Measurements from ENCODE around the gene ITFG1. TPM values are rescaled to one million over a fixed set of nuclear protein-coding genes. Genes with fewer than 3 reads are reported as not detected.
"Not testable (repeated sequence)": the region's sequence is repeated elsewhere in the genome, so short reads cannot be mapped to it uniquely, and the experiment has no call there.

ITFG1 gene
- polyA plus RNA-seq, 1 donor from 2014 or later, result 18.1 TPM

GRCh38 chr16:47236716-47237115, 224.1 kb downstream of the ITFG1 start:
- H3K9me3 Mint-ChIP-seq, result no peaks in the 10 kb centered on the region
- H3K27me3 Mint-ChIP-seq, result no peaks in the 10 kb centered on the region
- no peak overlapping the region for H3K4me3 Mint-ChIP-seq
- H3K27ac Mint-ChIP-seq, result no peak overlapping the region
- H3K4me1 Mint-ChIP-seq, result no peaks in the 10 kb centered on the region
- peaks cover 10% of the 10 kb centered on the region for H3K36me3 Mint-ChIP-seq

DNA sequence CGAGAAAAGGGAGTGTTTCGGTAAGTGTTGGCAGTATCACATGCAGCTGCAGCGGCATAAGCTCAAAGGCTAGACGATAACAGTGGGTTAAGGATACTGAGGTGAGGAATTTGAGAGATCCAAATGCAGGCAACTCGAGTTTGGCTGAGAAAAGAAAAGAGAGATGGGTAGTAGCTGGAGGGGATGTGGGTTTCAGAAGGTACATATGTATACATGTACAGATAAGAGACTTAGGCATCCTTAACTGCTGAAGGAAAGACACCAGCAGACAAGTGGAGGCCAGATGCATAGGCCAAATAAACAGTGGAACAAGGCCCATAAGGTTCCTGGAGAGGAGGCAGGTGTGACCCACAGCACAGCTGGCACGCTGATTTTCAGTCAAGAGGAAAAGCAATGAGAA, 230.6 kb downstream of the ITFG1 start:
- Mint-ChIP-seq H3K27ac (no peak overlapping the region), H3K4me3 (no peak overlapping the region), H3K36me3 (peaks cover 24% of the 10 kb centered on the region), H3K27me3 (no peaks in the 10 kb centered on the region), H3K9me3 (peaks cover 0 to 1% (median 1%) of the 10 kb centered on the region in 3 donors), H3K4me1 (no peaks in the 10 kb centered on the region)

DNA sequence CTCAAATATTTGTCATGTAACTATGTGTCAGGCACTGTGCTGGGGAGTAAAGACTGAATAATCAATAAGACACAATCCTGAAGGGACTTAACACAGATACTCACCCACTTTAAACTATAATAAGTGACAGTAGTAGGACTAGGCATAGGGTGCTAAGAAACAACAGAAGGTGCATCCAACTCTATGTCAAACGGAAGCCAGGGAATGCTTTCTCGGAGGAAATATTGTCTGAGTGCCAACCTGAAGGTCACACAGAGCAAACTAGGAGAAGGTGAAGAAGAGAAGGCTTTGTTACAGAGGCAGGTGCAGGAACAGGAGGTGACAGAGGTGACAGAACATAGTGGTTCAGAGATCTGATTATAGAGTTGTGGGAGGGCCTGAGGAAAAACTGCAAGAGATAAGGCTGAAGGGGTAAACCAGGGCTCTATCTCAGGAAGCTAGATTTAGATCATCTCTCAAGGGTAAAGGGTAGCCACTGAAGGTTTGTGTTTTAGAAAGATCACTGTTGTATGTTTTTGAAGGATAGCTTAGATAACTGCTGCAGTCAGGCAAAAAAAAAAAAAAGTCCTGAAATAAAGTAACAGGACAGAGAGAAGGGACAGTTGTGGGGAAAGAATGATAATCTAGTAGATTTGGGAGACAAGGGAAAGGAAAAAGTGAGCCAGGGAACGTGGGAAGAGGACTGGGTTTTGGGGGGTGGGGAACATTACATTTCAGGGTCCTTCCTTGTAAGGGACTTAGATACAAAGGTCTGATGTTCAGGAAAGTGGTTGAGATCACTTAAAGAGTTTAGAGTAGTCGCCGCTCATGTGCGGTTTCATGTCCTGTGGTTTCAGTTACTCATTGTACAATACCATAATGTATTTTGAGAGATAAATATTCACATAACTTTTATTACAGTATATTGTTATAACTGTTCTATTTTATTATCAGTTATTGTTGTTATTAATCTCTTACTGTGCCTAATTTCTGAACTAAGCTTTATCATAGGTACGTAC, 231.5 kb downstream of the ITFG1 start:
- Mint-ChIP-seq H3K4me1 (no peaks in the 10 kb centered on the region), H3K36me3 (peaks cover 24% of the 10 kb centered on the region), H3K4me3 (no peak overlapping the region), H3K27me3 (no peaks in the 10 kb centered on the region), H3K9me3 (peaks cover 1 to 7% (median 4%) of the 10 kb centered on the region in 3 donors), H3K27ac (no peak overlapping the region)

GRCh38 chr16:47228241-47228640, 232.6 kb downstream of the ITFG1 start:
- Mint-ChIP-seq H3K4me3 (no peak overlapping the region), H3K36me3 (peaks cover 25% of the 10 kb centered on the region), H3K27ac (no peak overlapping the region), H3K27me3 (no peaks in the 10 kb centered on the region), H3K9me3 (peaks cover 1 to 7% (median 4%) of the 10 kb centered on the region in 3 donors), H3K4me1 (no peaks in the 10 kb centered on the region)

GRCh38 chr16:47213761-47214440, 247.0 kb downstream of the ITFG1 start:
- H3K9me3 Mint-ChIP-seq, result no peaks in the 10 kb centered on the region
- H3K36me3 Mint-ChIP-seq, result peaks cover 32% of the 10 kb centered on the region
- H3K4me1 Mint-ChIP-seq, result no peaks in the 10 kb centered on the region
- no peak overlapping the region for H3K27ac Mint-ChIP-seq
- no peaks in the 10 kb centered on the region for H3K27me3 Mint-ChIP-seq
- no peak overlapping the region for H3K4me3 Mint-ChIP-seq

- H3K27ac Mint-ChIP-seq, result no peak overlapping the region
- H3K9me3 Mint-ChIP-seq, result no peaks in the 10 kb centered on the region
- H3K27me3 Mint-ChIP-seq, result no peaks in the 10 kb centered on the region
- H3K4me1 Mint-ChIP-seq, result no peaks in the 10 kb centered on the region
- no peak overlapping the region for H3K4me3 Mint-ChIP-seq
- peaks cover 20% of the 10 kb centered on the region for H3K36me3 Mint-ChIP-seq
Observed at GRCh38 chr16:47211218-47211617, 249.6 kb downstream of the ITFG1 start.

- H3K27ac Mint-ChIP-seq, result no peak overlapping the region
- no peak overlapping the region for H3K4me3 Mint-ChIP-seq
- no peaks in the 10 kb centered on the region for H3K27me3 Mint-ChIP-seq
- no peaks in the 10 kb centered on the region for H3K4me1 Mint-ChIP-seq
- H3K9me3 Mint-ChIP-seq, result no peaks in the 10 kb centered on the region
- peaks cover 12% of the 10 kb centered on the region for H3K36me3 Mint-ChIP-seq
Observed at GRCh38 chr16:47204736-47205504, 255.9 kb downstream of the ITFG1 start.

DNA sequence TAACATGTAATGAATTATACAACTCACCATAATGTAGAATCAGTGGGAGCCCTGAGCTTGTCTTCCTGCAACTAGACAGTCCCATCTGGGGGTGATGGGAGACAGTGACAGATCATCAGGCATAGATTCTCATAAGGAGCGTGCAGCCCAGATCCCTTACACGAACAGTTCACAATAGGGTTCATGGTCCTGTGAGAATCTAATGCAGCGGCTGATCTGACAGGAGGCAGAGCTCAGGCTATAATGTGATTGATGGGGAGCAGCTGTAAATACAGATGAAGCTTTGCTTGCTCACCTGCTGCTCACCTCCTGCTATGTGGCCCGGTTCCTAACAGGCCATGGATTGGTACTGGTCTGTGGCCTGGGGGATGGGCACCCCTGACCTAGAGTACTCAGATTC, 257.4 kb downstream of the ITFG1 start:
- not testable (repeated sequence) for H3K27ac Mint-ChIP-seq, H3K4me1 Mint-ChIP-seq
- H3K36me3 Mint-ChIP-seq, result peaks cover 13% of the 10 kb centered on the region

GRCh38 chr16:47198180-47198575, 262.7 kb downstream of the ITFG1 start:
- peaks cover 15% of the 10 kb centered on the region for H3K36me3 Mint-ChIP-seq
- no peaks in the 10 kb centered on the region for H3K27me3 Mint-ChIP-seq
- H3K4me1 Mint-ChIP-seq, result no peaks in the 10 kb centered on the region
- H3K27ac Mint-ChIP-seq, result no peak overlapping the region
- H3K4me3 Mint-ChIP-seq, result no peak overlapping the region
- H3K9me3 Mint-ChIP-seq, result no peaks in the 10 kb centered on the region

More for the DNA sequence above, 257.4 kb downstream of the ITFG1 start:
- H3K9me3 Mint-ChIP-seq, H3K4me3 Mint-ChIP-seq, H3K27me3 Mint-ChIP-seq: not testable (repeated sequence)

GRCh38 chr16:47197536-47198179, 263.2 kb downstream of the ITFG1 start:
- no peaks in the 10 kb centered on the region for H3K27me3 Mint-ChIP-seq
- H3K36me3 Mint-ChIP-seq, result peaks cover 18% of the 10 kb centered on the region
- H3K9me3 Mint-ChIP-seq, result no peaks in the 10 kb centered on the region
- H3K4me3 Mint-ChIP-seq, result no peak overlapping the region
- H3K4me1 Mint-ChIP-seq, result no peaks in the 10 kb centered on the region
- H3K27ac Mint-ChIP-seq, result no peak overlapping the region

DNA sequence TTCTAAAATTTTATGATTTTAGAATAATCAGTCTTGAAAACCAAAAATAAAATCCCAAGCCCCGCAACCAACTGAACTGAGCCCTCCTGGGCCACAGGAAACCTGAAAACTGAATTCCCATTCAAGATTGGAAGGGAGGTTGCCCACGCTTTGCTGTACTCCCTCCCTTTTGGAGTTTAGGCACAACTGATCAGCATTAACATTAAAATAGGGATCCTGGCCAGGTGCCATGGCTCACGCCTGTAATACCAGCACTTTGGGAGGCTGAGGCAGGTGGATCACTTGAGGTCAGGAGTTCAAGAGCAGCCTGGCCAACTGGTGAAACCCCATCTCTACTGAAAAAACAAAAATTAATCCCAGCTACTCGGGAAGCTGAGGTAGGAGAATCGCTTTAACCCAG, 264.4 kb downstream of the ITFG1 start:
- H3K27me3 Mint-ChIP-seq, result no peaks in the 10 kb centered on the region
- no peak overlapping the region for H3K27ac Mint-ChIP-seq
- H3K36me3 Mint-ChIP-seq, result peaks cover 22% of the 10 kb centered on the region
- no peaks in the 10 kb centered on the region for H3K9me3 Mint-ChIP-seq
- no peak overlapping the region for H3K4me3 Mint-ChIP-seq
- H3K4me1 Mint-ChIP-seq, result no peaks in the 10 kb centered on the region

DNA sequence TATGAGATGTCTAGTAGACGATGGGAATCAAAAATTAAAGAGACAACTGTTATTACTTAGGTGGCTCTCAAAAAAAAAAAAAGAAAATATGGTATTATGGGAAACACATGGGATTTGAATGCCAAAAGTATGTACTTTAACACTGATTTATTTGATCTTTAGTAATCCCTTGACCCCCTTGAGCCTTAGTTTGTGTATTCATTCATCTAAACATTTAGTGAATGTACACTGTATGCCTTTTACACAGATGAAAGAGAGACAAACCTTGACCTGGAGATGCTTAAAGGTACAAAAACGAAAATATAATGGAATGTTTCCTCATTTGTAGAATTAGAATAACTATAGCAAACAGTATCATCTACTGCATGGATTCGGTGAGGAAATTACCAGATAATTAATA, 278.5 kb downstream of the ITFG1 start:
- Mint-ChIP-seq H3K9me3 (peaks cover 0 to 4% (median 0%) of the 10 kb centered on the region in 3 donors), H3K4me1 (peaks cover 0 to 2% (median 0%) of the 10 kb centered on the region in 3 donors), H3K27ac (no peak overlapping the region), H3K27me3 (no peaks in the 10 kb centered on the region), H3K4me3 (no peak overlapping the region), H3K36me3 (peaks cover 8% of the 10 kb centered on the region)

GRCh38 chr16:47181066-47181465, 279.8 kb downstream of the ITFG1 start:
- not testable (repeated sequence) for H3K9me3 Mint-ChIP-seq, H3K36me3 Mint-ChIP-seq, H3K4me3 Mint-ChIP-seq, H3K27me3 Mint-ChIP-seq, H3K4me1 Mint-ChIP-seq, H3K27ac Mint-ChIP-seq

DNA sequence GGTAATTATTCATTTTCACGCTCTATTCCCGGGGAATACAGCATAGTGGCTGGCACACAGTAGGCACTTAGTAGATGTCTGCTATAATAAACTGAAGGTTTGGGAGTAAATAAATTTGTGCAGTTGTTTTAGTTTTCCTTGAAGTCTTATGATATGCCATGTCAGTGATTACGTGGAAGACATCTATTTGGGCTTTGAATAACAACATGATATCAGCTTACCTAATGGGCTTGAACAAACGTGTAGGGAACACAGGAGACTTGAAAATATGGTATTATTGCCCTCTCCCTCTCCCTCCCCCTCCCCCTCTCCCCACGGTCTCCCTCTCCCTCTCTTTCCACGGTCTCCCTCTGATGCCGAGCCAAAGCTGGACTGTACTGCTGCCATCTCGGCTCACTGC, 280.8 kb downstream of the ITFG1 start:
- H3K27ac Mint-ChIP-seq, result no peak overlapping the region
- no peak overlapping the region for H3K4me3 Mint-ChIP-seq
- H3K27me3 Mint-ChIP-seq, result no peaks in the 10 kb centered on the region
- H3K36me3 Mint-ChIP-seq, result peaks cover 7% of the 10 kb centered on the region
- H3K4me1 Mint-ChIP-seq, result peaks cover 0 to 2% (median 0%) of the 10 kb centered on the region in 3 donors
- peaks cover 0 to 4% (median 0%) of the 10 kb centered on the region in 3 donors for H3K9me3 Mint-ChIP-seq
